GM19035 (cell line): ENCODE measurements around the gene CSF3R.

Source experiments
- ATAC-seq: cut with Tn5 transposase; IDR thresholded peaks from one replicate; pipeline ENCODE4 v1.9.1; 2021; ENCODE audit not compliant: unreplicated experiment

CSF3R gene

DNA sequence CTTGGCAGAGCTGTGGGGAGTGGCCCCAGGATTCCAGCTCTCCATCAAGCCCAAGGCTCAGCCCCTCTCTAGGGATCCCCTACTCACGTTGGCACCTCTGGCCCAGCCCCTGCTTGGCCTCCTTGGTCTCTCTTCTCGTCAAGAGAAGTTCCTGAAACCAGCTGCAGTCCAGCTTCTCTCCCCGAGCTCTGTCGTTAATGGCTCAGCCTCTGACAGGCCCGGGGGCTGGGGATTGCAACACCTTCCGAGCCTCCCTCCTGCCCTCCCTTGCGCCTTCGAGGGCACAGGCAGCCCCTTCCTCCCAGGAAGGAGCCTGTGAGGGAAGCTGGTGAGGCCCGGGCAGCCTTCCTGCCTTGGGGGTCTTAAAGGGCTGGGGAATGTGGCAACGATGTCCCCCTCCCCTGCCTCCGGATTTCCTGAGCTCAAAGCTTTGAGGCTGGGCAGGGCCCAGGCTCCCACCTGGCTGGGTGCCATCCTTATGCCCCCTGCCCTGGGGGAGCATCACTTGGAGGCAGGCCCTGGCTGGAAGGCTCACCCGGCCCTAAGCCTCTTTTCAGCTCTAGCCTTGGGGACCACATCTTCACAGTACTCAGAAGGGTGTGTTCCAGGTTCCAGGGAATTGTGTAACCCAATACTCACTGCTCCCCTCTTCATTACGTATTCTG, at the start of gene CSF3R:
Gene CSF3R, minus strand, starts transcription at position 190 of the 665 bp plus-strand sequence. CDS start 3,417 bp downstream, outside the sequence.
- no peak for ATAC-seq

GRCh38 chr1:36531833-36532232, 49.1 kb upstream of the CSF3R start:
- ATAC-seq, result no peak

DNA sequence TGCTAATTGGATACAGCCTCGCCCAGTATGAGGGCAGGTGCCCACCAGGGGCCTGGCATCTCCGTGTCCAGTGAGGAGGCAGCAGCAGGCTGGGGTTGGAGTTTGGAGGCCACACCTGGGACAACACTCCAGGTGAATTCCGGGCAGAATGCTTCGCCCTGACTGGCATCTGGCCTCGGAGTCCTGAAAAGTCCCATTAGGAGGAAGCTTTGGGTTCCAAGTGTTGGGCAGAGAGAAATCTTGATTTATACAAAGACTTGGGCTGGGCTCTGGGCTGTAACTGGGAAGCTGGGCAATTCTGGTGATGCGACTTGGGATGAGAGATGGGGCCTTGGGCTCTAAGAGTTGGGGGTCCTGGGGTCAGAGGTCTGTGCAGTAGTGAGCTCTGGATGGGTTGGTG, 48.1 kb upstream of the CSF3R start:
- no peak for ATAC-seq

GRCh38 chr1:36530261-36530660, 47.5 kb upstream of the CSF3R start:
- ATAC-seq, result no peak

DNA sequence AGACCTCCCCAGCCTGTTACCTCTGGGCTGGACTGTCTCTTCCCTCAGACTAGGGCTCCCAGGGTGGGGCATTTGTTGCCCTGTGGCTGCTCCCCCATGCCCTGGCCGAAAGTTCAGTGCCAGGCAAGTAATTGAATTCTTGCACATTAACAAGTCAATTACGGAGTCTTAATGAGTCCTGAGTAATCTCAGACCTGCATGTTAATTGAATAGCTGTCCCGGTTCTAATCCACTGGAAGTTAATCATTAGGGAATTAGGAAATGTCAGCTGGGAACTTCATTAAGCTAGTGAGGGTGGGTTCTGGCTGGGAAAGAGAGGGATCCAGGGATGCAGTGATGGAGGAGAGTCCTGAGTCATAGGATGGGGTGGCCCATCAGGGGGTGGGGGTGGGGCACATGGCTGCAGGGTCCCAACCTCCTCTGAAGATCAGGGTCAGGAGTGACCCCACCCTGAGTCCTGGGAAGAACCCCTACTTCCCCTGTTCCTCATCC, 47.1 kb upstream of the CSF3R start:
- ATAC-seq, result no peak

DNA sequence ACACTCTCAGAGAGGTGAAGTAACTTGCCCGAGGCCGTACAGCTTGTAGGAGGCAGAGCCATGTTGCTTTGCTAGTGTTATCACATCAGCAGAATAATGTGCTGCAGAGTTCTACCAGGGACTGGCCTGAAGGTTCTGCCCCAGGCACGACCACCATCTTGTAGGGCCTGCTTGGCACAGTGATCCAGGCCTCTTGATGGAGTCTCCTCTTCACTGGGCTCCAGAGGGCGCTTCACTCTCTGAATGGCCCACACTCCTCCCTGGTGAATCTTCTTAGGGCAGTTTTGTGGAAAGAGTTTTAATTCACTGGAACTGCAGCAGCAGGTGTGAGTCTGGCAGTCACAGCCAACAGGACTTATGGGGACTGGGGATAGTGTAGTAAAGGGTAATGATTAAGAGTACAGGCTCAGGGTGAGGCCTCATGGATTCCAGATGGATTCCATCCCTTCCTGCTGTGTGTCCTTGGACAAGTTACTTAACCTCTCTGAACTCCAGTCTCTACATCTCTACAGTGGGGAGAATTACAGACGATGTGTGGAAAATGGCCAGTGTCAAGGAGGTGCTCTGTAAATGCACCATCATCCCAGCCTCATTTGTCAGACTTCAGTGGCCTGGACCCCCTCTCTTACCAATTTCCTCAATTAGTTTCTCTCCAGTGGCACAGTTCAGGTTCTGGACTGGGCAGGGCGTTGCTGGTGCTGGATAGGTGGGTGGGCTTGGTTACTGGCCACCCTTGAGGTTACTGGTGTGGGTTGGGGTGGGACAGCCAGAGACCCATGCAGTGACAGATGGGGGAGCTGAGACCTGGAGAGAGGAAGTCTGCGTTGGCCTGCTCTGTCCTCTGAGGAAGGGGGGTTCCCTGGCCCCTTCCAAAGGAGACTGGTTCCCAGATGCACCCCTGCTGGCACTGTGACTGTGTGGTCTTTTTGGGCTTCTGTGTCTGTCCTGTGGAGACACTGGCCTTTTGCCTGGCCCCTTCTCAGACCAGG, 45.9 kb upstream of the CSF3R start:
- ATAC-seq, result no peak

- ATAC-seq, result no peak
Measured at GRCh38 chr1:36525166-36525565, 42.5 kb upstream of the CSF3R start.

DNA sequence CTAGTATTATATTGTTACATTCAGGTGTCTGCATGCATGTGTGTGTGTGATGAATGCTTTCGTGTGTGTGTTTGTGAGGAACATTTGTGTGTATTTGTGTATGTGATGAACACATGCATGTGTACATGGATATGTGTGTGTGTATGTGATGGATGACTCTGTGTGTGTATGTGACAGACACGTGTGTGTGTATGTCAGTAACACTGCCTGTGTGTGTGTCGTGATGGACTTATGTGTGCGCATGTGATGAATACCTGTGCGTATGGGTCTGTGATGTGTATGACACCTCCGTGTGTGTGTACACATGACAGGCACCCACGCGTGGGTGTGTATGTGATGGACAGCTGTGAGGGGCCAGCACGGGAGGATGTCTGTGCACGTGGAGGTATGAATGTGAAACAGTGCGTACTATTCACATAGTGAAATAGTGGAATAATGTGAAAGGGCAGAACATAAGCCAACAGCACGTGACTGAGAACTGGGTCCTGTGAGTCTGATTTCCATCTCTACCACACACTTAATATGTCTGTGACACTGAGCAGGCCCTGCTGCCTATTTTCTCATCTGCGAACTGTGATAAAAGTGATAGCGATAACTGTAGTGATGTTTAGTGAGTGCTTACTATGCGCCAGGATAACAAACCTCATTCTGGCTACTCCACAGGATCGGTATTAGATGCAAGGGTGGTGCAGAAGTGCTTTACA, 41.8 kb upstream of the CSF3R start:
- no peak for ATAC-seq

- ATAC-seq, result no peak
Measured at GRCh38 chr1:36523850-36524249, 41.1 kb upstream of the CSF3R start.

DNA sequence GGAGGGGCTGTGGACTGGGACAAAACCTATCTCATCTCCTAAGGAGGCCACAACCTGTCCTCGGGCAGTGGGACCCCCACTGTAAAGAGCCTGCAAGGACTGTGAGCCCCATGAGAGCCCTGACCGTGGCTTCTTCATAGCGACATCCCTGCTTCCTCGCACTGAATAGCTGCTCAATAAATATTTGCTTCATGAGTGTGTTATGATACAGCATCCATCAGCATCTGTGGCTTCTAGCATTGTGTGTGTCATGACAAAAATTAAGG, 40.5 kb upstream of the CSF3R start:
- no peak for ATAC-seq

DNA sequence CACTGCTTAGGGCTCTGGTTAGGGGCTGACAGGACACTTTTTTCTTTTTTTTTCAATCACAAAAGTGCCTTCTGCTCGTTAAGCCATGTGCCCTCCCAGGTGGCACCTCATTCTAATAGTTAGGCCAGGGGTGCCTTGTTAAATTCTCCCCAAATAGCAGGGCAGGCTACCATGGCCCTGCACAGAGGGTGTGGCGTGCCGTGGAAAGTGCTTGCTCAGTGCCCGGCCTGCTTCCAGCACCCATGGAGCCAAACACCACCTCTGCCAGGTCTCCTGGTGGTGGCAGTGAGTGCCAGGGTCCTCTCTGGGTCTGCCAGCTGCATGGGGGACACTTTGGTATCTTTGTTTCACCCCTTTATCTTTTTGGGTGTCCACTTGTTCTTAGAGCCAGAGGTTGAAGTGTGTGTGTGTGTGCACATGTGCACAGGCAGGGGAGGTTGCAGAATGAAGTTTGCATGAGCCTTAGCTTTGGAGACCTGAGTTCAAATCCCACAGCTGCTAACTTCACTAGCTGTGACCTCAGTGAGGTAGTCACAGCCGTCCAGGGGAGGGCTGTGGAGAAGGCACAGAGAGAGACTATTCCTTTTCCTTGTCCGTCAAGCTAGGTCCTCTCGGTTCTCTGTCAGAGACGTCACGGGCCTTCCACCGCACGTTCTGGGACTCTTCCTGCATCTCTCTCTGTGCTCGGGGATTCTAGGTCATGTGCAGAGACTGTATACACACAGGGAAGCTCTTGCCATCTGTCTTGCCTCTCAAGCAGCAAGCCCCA, 39.9 kb upstream of the CSF3R start:
- ATAC-seq, result no peak

- ATAC-seq, result no peak
Measured at GRCh38 chr1:36522021-36522420, 39.3 kb upstream of the CSF3R start.

- ATAC-seq, result no peak
Measured at GRCh38 chr1:36520771-36521420, 38.2 kb upstream of the CSF3R start.

DNA sequence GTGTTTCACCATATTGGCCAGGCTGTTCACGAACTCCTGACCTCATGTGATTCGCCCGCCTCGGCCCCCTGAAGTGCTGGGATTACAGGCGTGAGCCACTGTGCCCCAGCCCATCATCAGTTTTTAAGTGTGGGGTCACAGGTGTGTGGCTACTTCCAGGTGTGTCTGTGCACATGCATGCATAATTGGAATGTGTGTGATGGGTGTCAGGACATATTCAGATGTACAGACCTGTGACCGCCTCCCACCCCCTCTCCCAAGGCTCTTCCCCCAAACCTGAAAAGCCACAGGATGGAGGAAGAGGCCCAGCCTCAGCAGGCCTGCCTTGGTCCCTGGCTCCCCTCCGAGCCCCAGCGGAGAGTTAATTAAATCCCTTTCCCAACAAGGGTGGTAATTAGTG, 37.3 kb upstream of the CSF3R start:
- ATAC-seq, result no peak

DNA sequence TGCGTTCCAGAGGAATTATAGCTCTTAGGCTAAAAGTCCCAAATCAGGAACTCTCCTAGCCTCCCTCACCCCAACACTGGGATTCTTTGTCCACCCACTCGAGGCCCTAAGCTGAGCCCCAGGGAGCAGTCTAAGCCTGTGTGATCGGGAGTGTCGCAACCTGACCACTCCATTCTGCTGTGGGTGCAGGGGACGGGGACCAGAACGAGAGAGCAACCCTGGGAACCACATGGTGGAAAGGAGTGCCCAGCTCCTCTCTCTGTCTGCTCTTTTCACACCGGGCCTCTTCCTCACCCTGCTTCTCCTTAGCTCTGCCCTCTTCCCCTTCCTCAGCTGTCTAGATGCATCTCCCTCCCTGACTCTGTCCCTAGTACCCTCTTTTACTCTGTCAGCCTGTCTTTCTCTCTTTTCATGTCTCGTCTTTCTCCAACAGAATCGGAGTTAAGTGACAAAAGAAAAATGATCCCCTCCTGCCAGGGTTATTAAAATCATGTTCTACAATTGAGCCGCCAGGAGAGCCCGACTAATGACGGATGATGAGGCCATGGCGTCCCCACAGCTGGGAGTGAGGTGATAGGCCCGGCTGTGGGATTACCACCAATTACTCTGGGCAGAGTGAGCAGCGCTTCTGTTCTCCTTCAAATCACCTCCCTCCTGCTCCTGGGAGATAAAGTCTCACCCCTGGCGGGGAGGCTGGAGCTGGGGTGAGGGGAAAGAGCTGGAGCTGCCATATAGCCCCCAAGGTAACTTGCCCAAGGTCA, 34.5 kb upstream of the CSF3R start:
- no peak for ATAC-seq

GRCh38 chr1:36516372-36517010, 33.8 kb upstream of the CSF3R start:
- ATAC-seq, result no peak

DNA sequence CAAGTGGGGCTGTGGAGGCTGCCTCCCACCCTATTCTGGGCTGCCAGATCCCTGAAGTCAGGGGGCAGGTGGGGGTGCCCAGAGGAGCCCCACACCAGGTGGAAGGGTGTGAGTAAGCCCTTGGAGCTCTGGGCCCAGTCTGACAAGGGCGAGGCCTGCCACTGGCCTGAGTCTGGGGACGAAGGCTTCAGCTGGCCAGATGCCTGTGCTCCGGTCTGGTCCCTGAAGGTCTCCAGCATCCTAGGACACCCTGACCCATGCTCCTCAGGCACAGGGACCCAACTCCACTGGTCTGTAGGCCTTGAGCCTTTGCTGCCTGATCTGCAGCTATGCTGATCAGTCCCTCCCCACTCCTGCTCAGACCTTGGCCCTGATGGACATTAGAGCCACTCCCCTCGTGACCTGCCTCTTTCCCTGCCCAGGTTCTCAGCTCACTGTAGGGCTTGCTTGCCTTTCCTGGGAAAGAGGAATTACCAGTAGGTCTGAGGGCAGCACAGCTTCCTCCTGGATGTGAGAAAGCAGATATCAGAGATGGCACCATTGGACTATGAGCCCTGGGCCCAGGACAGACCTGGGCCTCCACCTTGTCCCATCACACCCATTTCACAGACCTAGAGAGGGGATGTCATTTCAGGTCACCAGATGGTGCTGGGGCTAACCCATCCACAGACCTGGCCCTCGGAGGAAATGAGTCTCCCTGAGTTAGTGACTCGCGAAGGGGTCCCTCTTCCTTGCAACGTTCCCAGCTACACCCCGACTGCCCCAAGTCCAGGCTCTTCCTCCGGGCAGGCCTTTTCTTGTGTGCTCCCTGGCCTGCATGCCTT, 32.8 kb upstream of the CSF3R start:
- ATAC-seq, result no peak

- ATAC-seq, result no peak
Measured at GRCh38 chr1:36514501-36514900, 31.8 kb upstream of the CSF3R start.
